Neural progenitor cell (in vitro differentiated cells): ENCODE measurements around the gene VAMP1. TPM values are rescaled to one million over a fixed set of nuclear protein-coding genes. Genes with fewer than 3 reads are reported as not detected.
"Not testable (repeated sequence)": the region's sequence is repeated elsewhere in the genome, so short reads cannot be mapped to it uniquely, and the experiment has no call there.

ENCODE experiments used
- DNase-seq: peaks from one replicate; pipeline ENCODE4 v3.0.0-alpha.2; 2016; ENCODE audit warnings: low spot score
- H2AFZ ChIP-seq: fragments of 200-600 bp; sonication (generic); replicated peaks from 2 replicates; pipeline ENCODE4 v1.6.1; 2016; ENCODE audit warnings: antibody characterized with exemption
- H3F3A ChIP-seq: fragments of 200-600 bp; sonication (generic); 2 replicates; pipeline ENCODE4 v1.6.1; 2016; ENCODE audit warnings: antibody characterized with exemption, low read depth
- H3K27ac ChIP-seq: fragments of 200-600 bp; sonication (generic); 2 replicates; pipeline ENCODE4 v1.5.1; 2016; ENCODE audit warnings: mild to moderate bottlenecking
- H3K27me3 ChIP-seq: fragments of 200-600 bp; sonication (generic); 2 replicates; pipeline ENCODE4 v1.6.1; 2016; ENCODE audit warnings: mild to moderate bottlenecking, moderate library complexity
- H3K36me3 ChIP-seq: fragments of 200-600 bp; sonication (generic); 2 replicates; pipeline ENCODE4 v1.5.1; 2016
- H3K4me1 ChIP-seq: fragments of 200-600 bp; sonication (generic); 2 replicates; pipeline ENCODE4 v1.6.1; 2016; ENCODE audit warnings: mixed run types
- H3K4me2 ChIP-seq: fragments of 200-600 bp; sonication (generic); 2 replicates; pipeline ENCODE4 v1.6.1; 2016
- H3K4me3 ChIP-seq: fragments of 200-600 bp; sonication (generic); 2 replicates; pipeline ENCODE4 v1.5.1; 2016
- H3K79me2 ChIP-seq: fragments of 200-600 bp; sonication (generic); 2 replicates; pipeline ENCODE4 v1.6.1; 2016; ENCODE audit warnings: low read depth
- H3K9ac ChIP-seq: fragments of 200-600 bp; sonication (generic); 2 replicates; pipeline ENCODE4 v1.6.1; 2016
- H3K9me3 ChIP-seq: fragments of 200-600 bp; sonication (generic); 2 replicates; pipeline ENCODE4 v1.5.1; 2016; ENCODE audit warnings: low read depth
- H4K20me1 ChIP-seq: fragments of 200-600 bp; sonication (generic); 2 replicates; pipeline ENCODE4 v1.6.1; 2016; ENCODE audit warnings: low read depth
- H3K27ac Mint-ChIP-seq: 3 replicates; pipeline ENCODE4 v1.8.0; 2021; ENCODE audit warnings: mixed read lengths
- H3K27me3 Mint-ChIP-seq: 2 replicates; pipeline ENCODE4 v1.8.0; 2022; ENCODE audit warnings: low read depth, mild to moderate bottlenecking, inconsistent platforms, moderate library complexity, mixed read lengths; ENCODE audit not compliant: insufficient read depth
- H3K36me3 Mint-ChIP-seq: 3 replicates; pipeline ENCODE4 v1.8.0; 2021; ENCODE audit warnings: mixed read lengths
- H3K4me1 Mint-ChIP-seq: 3 replicates; pipeline ENCODE4 v1.8.0; 2021; ENCODE audit warnings: mixed read lengths
- H3K4me3 Mint-ChIP-seq: 3 replicates; pipeline ENCODE4 v1.8.0; 2021; ENCODE audit warnings: mild to moderate bottlenecking, moderate library complexity, mixed read lengths
- H3K9me3 Mint-ChIP-seq: 3 replicates; pipeline ENCODE4 v1.8.0; 2020; ENCODE audit warnings: mixed read lengths
- EZH2 ChIP-seq: fragments of 200-600 bp; sonication (generic); IDR thresholded peaks from 2 replicates; pipeline ENCODE4 v1.6.1; 2017; ENCODE audit warnings: antibody characterized with exemption, mild to moderate bottlenecking, moderate library complexity
- EZH2phosphoT487 ChIP-seq: fragments of 200-600 bp; sonication (generic); IDR thresholded peaks from 2 replicates; pipeline ENCODE4 v1.6.1; 2017; ENCODE audit warnings: antibody characterized with exemption
- total RNA-seq: library from RNA; depleted of rRNA; stranded (reverse); fragments of >200 nt; gene quantifications from 2 replicates; pipeline ENCODE4 v1.2.3, GENCODE V29; 2015; ENCODE audit warnings: low replicate concordance
- TF ChIP-seq, protein P1 (sequence below): fragments of 200-600 bp; sonication (generic); IDR thresholded peaks from 2 replicates; pipeline ENCODE4 v1.5.1; 2017; ENCODE audit warnings: antibody characterized with exemption, mild to moderate bottlenecking

The VAMP1 gene
- total RNA-seq, 1 donor from 2014 or later = 14.3 TPM

- Histone ChIP-seq H3K4me2 (peak overlapping the region; percentile 39), H3K9me3 (no peaks in the 10 kb centered on the region), H3K36me3 (peaks cover 5% of the 10 kb centered on the region), H2AFZ (no peak overlapping the region), H3K4me1 (peaks cover 20% of the 10 kb centered on the region), H3K9ac (no peak overlapping the region), H3F3A (peaks cover 27% of the 10 kb centered on the region), H3K27ac (peak overlapping the region; percentile 81), H3K79me2 (peaks cover 91% of the 10 kb centered on the region), H4K20me1 (peaks cover 6% of the 10 kb centered on the region), H3K4me3 (peak overlapping the region; percentile 11), H3K27me3 (no peaks in the 10 kb centered on the region)
- no peaks in the 10 kb centered on the region for H3K27me3 Mint-ChIP-seq
- H3K4me1 Mint-ChIP-seq = no peaks in the 10 kb centered on the region
- H3K36me3 Mint-ChIP-seq = peaks cover 31% of the 10 kb centered on the region
- TF ChIP-seq, protein P1, sequence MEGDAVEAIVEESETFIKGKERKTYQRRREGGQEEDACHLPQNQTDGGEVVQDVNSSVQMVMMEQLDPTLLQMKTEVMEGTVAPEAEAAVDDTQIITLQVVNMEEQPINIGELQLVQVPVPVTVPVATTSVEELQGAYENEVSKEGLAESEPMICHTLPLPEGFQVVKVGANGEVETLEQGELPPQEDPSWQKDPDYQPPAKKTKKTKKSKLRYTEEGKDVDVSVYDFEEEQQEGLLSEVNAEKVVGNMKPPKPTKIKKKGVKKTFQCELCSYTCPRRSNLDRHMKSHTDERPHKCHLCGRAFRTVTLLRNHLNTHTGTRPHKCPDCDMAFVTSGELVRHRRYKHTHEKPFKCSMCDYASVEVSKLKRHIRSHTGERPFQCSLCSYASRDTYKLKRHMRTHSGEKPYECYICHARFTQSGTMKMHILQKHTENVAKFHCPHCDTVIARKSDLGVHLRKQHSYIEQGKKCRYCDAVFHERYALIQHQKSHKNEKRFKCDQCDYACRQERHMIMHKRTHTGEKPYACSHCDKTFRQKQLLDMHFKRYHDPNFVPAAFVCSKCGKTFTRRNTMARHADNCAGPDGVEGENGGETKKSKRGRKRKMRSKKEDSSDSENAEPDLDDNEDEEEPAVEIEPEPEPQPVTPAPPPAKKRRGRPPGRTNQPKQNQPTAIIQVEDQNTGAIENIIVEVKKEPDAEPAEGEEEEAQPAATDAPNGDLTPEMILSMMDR = no peak
- no peak for TF ChIP-seq EZH2
- no peak overlapping the region for H3K4me3 Mint-ChIP-seq
- peak overlapping the region; percentile 51 for H3K27ac Mint-ChIP-seq
- DNase-seq = peak; percentile 49
- no peaks in the 10 kb centered on the region for H3K9me3 Mint-ChIP-seq
These were observed 36.9 kb upstream of the VAMP1 start for GRCh38 chr12:6507102-6507998.

DNA sequence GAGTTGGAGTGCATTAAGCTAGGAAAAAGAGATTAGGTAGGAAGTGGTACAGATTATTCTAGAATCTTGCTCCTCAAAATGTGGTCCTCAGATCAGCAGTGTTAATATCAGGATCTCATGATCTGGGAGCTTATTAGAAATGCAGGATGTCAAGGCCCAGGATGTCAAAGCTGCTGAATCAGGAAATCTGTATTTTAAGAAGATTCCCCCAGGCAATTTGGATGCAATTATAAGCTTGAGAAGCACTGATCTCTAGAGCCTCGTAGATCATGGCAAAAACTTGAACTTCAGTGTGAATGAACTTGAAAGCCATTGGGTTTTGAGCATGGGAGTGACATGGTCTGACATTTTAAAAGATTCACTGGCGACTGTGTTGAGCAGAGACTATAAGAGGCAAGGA is 30.0 kb upstream of the VAMP1 start:
- H3K27ac ChIP-seq = no peak overlapping the region
- H3K9ac ChIP-seq = no peak overlapping the region
- peaks cover 23% of the 10 kb centered on the region for H4K20me1 ChIP-seq
- peaks cover 13% of the 10 kb centered on the region for H3F3A ChIP-seq
- no peaks in the 10 kb centered on the region for H3K9me3 Mint-ChIP-seq
- no peak overlapping the region for H3K27ac Mint-ChIP-seq
- H3K36me3 ChIP-seq = peaks cover 17% of the 10 kb centered on the region
- H3K4me2 ChIP-seq = no peak overlapping the region
- H3K9me3 ChIP-seq = no peaks in the 10 kb centered on the region
- H3K4me3 Mint-ChIP-seq = no peak overlapping the region
- H3K27me3 ChIP-seq = no peaks in the 10 kb centered on the region
- peaks cover 9% of the 10 kb centered on the region for H3K4me1 ChIP-seq
- peaks cover 13% of the 10 kb centered on the region for H3K4me1 Mint-ChIP-seq
- no peak overlapping the region for H2AFZ ChIP-seq
- peaks cover 99% of the 10 kb centered on the region for H3K79me2 ChIP-seq
- no peak for DNase-seq
- no peak for TF ChIP-seq EZH2phosphoT487
- TF ChIP-seq, protein P1 = no peak
- no peak for TF ChIP-seq EZH2
- no peaks in the 10 kb centered on the region for H3K27me3 Mint-ChIP-seq
- peaks cover 22% of the 10 kb centered on the region for H3K36me3 Mint-ChIP-seq
- no peak overlapping the region for H3K4me3 ChIP-seq

GRCh38 chr12:6497291-6497690 is 26.8 kb upstream of the VAMP1 start:
- peaks cover 20% of the 10 kb centered on the region for H3K36me3 ChIP-seq
- Mint-ChIP-seq H3K27ac (peak overlapping the region; percentile 83), H3K4me3 (peak overlapping the region; percentile 71)

GRCh38 chr12:6494968-6495367 is 24.5 kb upstream of the VAMP1 start:
- peaks cover 24% of the 10 kb centered on the region for H4K20me1 ChIP-seq
- no peak overlapping the region for H2AFZ ChIP-seq
- peak overlapping the region; percentile 86 for H3K4me3 ChIP-seq
- H3K79me2 ChIP-seq = peaks cover 76% of the 10 kb centered on the region
- no peaks in the 10 kb centered on the region for H3K27me3 ChIP-seq
- Mint-ChIP-seq H3K36me3 (peaks cover 20% of the 10 kb centered on the region), H3K27me3 (no peaks in the 10 kb centered on the region), H3K4me1 (peaks cover 28% of the 10 kb centered on the region), H3K27ac (no peak overlapping the region), H3K4me3 (peak overlapping the region; percentile 97), H3K9me3 (no peaks in the 10 kb centered on the region)
- no peak for DNase-seq
- H3F3A ChIP-seq = peaks cover 26% of the 10 kb centered on the region
- TF ChIP-seq, protein P1 = no peak
- TF ChIP-seq EZH2phosphoT487 (no peak), EZH2 (no peak)
- peak overlapping the region; percentile 74 for H3K4me2 ChIP-seq
- peaks cover 23% of the 10 kb centered on the region for H3K4me1 ChIP-seq
- H3K27ac ChIP-seq = no peak overlapping the region
- H3K36me3 ChIP-seq = peaks cover 22% of the 10 kb centered on the region
- peak overlapping the region; percentile 18 for H3K9ac ChIP-seq
- H3K9me3 ChIP-seq = no peaks in the 10 kb centered on the region

More at GRCh38 chr12:6497291-6497690, 26.8 kb upstream of the VAMP1 start:
- not testable (repeated sequence) for H2AFZ ChIP-seq, H3K27me3 Mint-ChIP-seq, DNase-seq, H3K27ac ChIP-seq, H3K27me3 ChIP-seq, H3K9ac ChIP-seq, H3K9me3 ChIP-seq, H3K4me3 ChIP-seq, H3K9me3 Mint-ChIP-seq
- Mint-ChIP-seq H3K4me1 (peaks cover 22% of the 10 kb centered on the region), H3K36me3 (peaks cover 20% of the 10 kb centered on the region)
- Histone ChIP-seq H3K79me2 (peaks cover 91% of the 10 kb centered on the region), H3K4me2 (peak overlapping the region; percentile 25), H4K20me1 (peaks cover 35% of the 10 kb centered on the region), H3K4me1 (peaks cover 20% of the 10 kb centered on the region), H3F3A (peaks cover 21% of the 10 kb centered on the region)
